Activated T-helper 1 cell treated with anti-CD3 and anti-CD28 coated beads, Interleukin-12 subunit alpha, Interleukin-12 subunit beta, Interleukin-2, Interleukin-4 antibody, amounts not matched to agents 30 ng/mL and 10 ng/mL and 1 ng/mL, durations not matched to agents 14 hours and 24 hours and 36 hours (primary cell): ENCODE results near the gene DCAF5. TPM values are rescaled to one million over a fixed set of nuclear protein-coding genes. Genes with fewer than 3 reads are reported as not detected.

Source experiments
- DNase-seq: peaks from one replicate; pipeline ENCODE4 v3.0.0; 2021; ENCODE audit warnings: low spot score
- H3K27ac Mint-ChIP-seq: one replicate; pipeline ENCODE4 v1.8.0; 2021; ENCODE audit warnings: mild to moderate bottlenecking, mixed read lengths
- H3K27me3 Mint-ChIP-seq: one replicate; pipeline ENCODE4 v1.8.0; 2022; ENCODE audit warnings: mild to moderate bottlenecking, moderate library complexity, mixed read lengths; ENCODE audit not compliant: insufficient read depth
- H3K36me3 Mint-ChIP-seq: one replicate; pipeline ENCODE4 v1.8.0; 2021; ENCODE audit warnings: low read depth, mixed read lengths
- H3K4me1 Mint-ChIP-seq: one replicate; pipeline ENCODE4 v1.8.0; 2021; ENCODE audit warnings: low read depth, mixed read lengths
- H3K4me3 Mint-ChIP-seq: one replicate; pipeline ENCODE4 v1.8.0; 2021; ENCODE audit warnings: mild to moderate bottlenecking, moderate library complexity, mixed read lengths
- H3K9me3 Mint-ChIP-seq: one replicate; pipeline ENCODE4 v1.8.0; 2021; ENCODE audit warnings: mixed read lengths
- intact Hi-C: fragments of 100-400 bp; cut with micrococcal nuclease; formaldehyde crosslinking; loops from one replicate; pipeline ENCODE4 v1.15.1; 2024
- total RNA-seq: library from RNA; stranded (reverse); gene quantifications from 2 replicates; pipeline ENCODE4 v1.2.3, GENCODE V29; 2022

Gene DCAF5
- total RNA-seq, 1 donor from 2014 or later = 29.7 TPM

GRCh38 chr14:69050240-69051184 lies 102.4 kb downstream of the DCAF5 start:
- H3K4me3 Mint-ChIP-seq = no peak overlapping the region
- peaks cover 4% of the 10 kb centered on the region for H3K4me1 Mint-ChIP-seq
- DNase-seq = no peak
- no peak overlapping the region for H3K27ac Mint-ChIP-seq
- intact Hi-C loops = no loop called here
- no peaks in the 10 kb centered on the region for H3K27me3 Mint-ChIP-seq
- peaks cover 34% of the 10 kb centered on the region for H3K36me3 Mint-ChIP-seq
- no peaks in the 10 kb centered on the region for H3K9me3 Mint-ChIP-seq

- Mint-ChIP-seq H3K27me3 (no peaks in the 10 kb centered on the region), H3K9me3 (no peaks in the 10 kb centered on the region), H3K36me3 (peaks cover 25% of the 10 kb centered on the region), H3K4me1 (peaks cover 4% of the 10 kb centered on the region), H3K4me3 (no peak overlapping the region), H3K27ac (no peak overlapping the region)
- DNase-seq = no peak
- intact Hi-C loops = no loop called here
These were observed 103.2 kb downstream of the DCAF5 start for GRCh38 chr14:69049675-69050074.

- H3K27ac Mint-ChIP-seq = no peak overlapping the region
- no peak for DNase-seq
- H3K4me3 Mint-ChIP-seq = no peak overlapping the region
These were observed 104.5 kb downstream of the DCAF5 start for GRCh38 chr14:69048456-69048855.

GRCh38 chr14:69047255-69047654 lies 105.7 kb downstream of the DCAF5 start:
- Mint-ChIP-seq H3K9me3 (no peaks in the 10 kb centered on the region), H3K4me3 (no peak overlapping the region), H3K27ac (no peak overlapping the region), H3K27me3 (peaks cover 17% of the 10 kb centered on the region), H3K36me3 (peaks cover 6% of the 10 kb centered on the region), H3K4me1 (no peaks in the 10 kb centered on the region)
- no peak for DNase-seq
- intact Hi-C loops = no loop called here

More at GRCh38 chr14:69048456-69048855, 104.5 kb downstream of the DCAF5 start:
- Mint-ChIP-seq H3K36me3 (peaks cover 17% of the 10 kb centered on the region), H3K9me3 (no peaks in the 10 kb centered on the region), H3K27me3 (peaks cover 7% of the 10 kb centered on the region), H3K4me1 (peaks cover 4% of the 10 kb centered on the region)
- intact Hi-C loops = no loop called here

- H3K4me3 Mint-ChIP-seq = no peak overlapping the region
These were observed 106.5 kb downstream of the DCAF5 start for GRCh38 chr14:69046476-69046860.

GRCh38 chr14:69045857-69046475 lies 107.0 kb downstream of the DCAF5 start:
- no peak overlapping the region for H3K4me3 Mint-ChIP-seq
- H3K9me3 Mint-ChIP-seq = no peaks in the 10 kb centered on the region
- H3K27ac Mint-ChIP-seq = no peak overlapping the region
- DNase-seq = no peak
- H3K4me1 Mint-ChIP-seq = no peaks in the 10 kb centered on the region
- peaks cover 26% of the 10 kb centered on the region for H3K27me3 Mint-ChIP-seq
- intact Hi-C loops = no loop called here
- H3K36me3 Mint-ChIP-seq = peaks cover 5% of the 10 kb centered on the region

More at GRCh38 chr14:69046476-69046860, 106.5 kb downstream of the DCAF5 start:
- peaks cover 5% of the 10 kb centered on the region for H3K36me3 Mint-ChIP-seq
- H3K27ac Mint-ChIP-seq = no peak overlapping the region
- H3K4me1 Mint-ChIP-seq = no peaks in the 10 kb centered on the region
- intact Hi-C loops = no loop called here
- H3K9me3 Mint-ChIP-seq = no peaks in the 10 kb centered on the region
- H3K27me3 Mint-ChIP-seq = peaks cover 22% of the 10 kb centered on the region
- no peak for DNase-seq

GRCh38 chr14:69044965-69045555 lies 107.9 kb downstream of the DCAF5 start:
- no peak for DNase-seq
- Mint-ChIP-seq H3K27me3 (peaks cover 27% of the 10 kb centered on the region), H3K4me1 (no peaks in the 10 kb centered on the region), H3K27ac (no peak overlapping the region), H3K36me3 (peaks cover 5% of the 10 kb centered on the region), H3K4me3 (no peak overlapping the region), H3K9me3 (no peaks in the 10 kb centered on the region)
- intact Hi-C loops = no loop called here

GRCh38 chr14:69044296-69044695 lies 108.6 kb downstream of the DCAF5 start:
- Mint-ChIP-seq H3K36me3 (no peaks in the 10 kb centered on the region), H3K4me1 (no peaks in the 10 kb centered on the region), H3K4me3 (no peak overlapping the region), H3K27ac (no peak overlapping the region), H3K9me3 (no peaks in the 10 kb centered on the region), H3K27me3 (peaks cover 27% of the 10 kb centered on the region)
- DNase-seq = no peak
- intact Hi-C loops = no loop called here

- Mint-ChIP-seq H3K4me1 (no peaks in the 10 kb centered on the region), H3K27ac (no peak overlapping the region), H3K4me3 (no peak overlapping the region), H3K9me3 (no peaks in the 10 kb centered on the region), H3K27me3 (peaks cover 27% of the 10 kb centered on the region), H3K36me3 (no peaks in the 10 kb centered on the region)
- intact Hi-C loops = no loop called here
- no peak for DNase-seq
These were observed 109.2 kb downstream of the DCAF5 start for GRCh38 chr14:69043596-69044260.

GRCh38 chr14:69042787-69043444 lies 110.0 kb downstream of the DCAF5 start:
- Mint-ChIP-seq H3K27me3 (peaks cover 27% of the 10 kb centered on the region), H3K4me1 (no peaks in the 10 kb centered on the region), H3K27ac (no peak overlapping the region), H3K9me3 (no peaks in the 10 kb centered on the region), H3K4me3 (no peak overlapping the region), H3K36me3 (no peaks in the 10 kb centered on the region)
- intact Hi-C loops = no loop called here
- no peak for DNase-seq

GRCh38 chr14:69042299-69042698 lies 110.6 kb downstream of the DCAF5 start:
- Mint-ChIP-seq H3K27me3 (peaks cover 31% of the 10 kb centered on the region), H3K36me3 (no peaks in the 10 kb centered on the region), H3K27ac (no peak overlapping the region), H3K4me3 (no peak overlapping the region), H3K9me3 (no peaks in the 10 kb centered on the region), H3K4me1 (no peaks in the 10 kb centered on the region)
- intact Hi-C loops = no loop called here
- no peak for DNase-seq

- Mint-ChIP-seq H3K27ac (no peak overlapping the region), H3K4me1 (no peaks in the 10 kb centered on the region), H3K4me3 (no peak overlapping the region), H3K27me3 (peaks cover 32% of the 10 kb centered on the region), H3K36me3 (no peaks in the 10 kb centered on the region), H3K9me3 (no peaks in the 10 kb centered on the region)
- DNase-seq = no peak
- intact Hi-C loops = no loop called here
These were observed 111.1 kb downstream of the DCAF5 start for GRCh38 chr14:69041783-69042182.
